H4 (cell line): ENCODE measurements around the gene NBPF1. TPM values are rescaled to one million over a fixed set of nuclear protein-coding genes. Genes with fewer than 3 reads are reported as not detected.
A peak's percentile ranks its signal among the peaks of the same experiment; 100 is the strongest.
"Not testable (repeated sequence)": the region's sequence is repeated elsewhere in the genome, so short reads cannot be mapped to it uniquely, and the experiment has no call there.

Source experiments
- DNase-seq: peaks from one replicate; pipeline ENCODE4 v3.0.0-alpha.2; 2015; ENCODE audit warnings: low spot score
- total RNA-seq: library from RNA; depleted of rRNA; stranded (reverse); fragments of >200 nt; shearing (Covaris generic); gene quantifications from 2 replicates; pipeline ENCODE4 v1.2.3, GENCODE V29; 2014

NBPF1 gene
- total RNA-seq, 1 experiment from 2014 or later: 20.9 TPM

DNA sequence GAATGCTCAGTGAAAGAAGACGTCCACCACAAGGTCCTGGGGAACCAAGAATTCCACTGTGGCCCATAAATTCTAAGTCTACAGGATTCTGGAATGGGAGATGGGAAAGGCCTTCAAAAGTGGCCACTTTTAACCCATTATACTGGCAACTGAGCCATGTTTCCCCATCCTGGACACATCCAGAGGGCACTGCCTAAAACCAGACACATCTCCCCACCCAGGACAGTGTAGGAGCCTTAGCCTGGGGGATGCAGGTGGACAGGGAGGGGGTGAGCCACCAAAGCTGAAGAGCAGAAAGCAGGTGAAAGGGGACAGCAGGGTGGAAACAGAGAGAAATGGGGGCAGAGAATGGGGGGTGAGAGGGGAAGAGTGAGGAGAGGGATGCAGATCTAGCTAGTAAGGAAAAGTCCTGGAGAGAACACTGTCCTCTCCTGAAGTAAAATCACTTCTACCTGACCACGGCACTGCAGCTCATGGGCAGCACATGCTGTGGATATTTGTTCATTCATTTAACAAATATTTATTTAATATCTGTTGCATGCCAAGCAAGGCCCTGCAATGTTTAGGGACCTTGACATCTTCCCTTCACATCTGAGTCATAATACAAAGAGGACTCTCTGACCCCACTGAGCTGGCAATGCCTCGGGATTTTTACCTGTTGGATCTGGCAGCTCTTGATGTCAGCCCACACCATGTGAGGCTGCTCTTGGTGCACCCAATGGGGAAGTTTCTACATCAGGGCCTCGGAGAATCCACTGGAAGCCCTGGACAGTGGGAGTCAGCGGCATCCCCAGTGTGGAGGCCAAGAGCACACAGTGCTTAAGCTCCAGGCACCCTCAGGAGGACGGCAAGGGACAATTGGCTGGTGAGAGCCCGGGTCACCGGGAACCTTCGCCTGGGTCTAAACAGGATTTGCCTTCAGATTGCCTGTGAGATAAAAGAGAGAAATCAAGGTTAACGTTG is 5.2 kb downstream of the NBPF1 start:
- DNase-seq: not testable (repeated sequence)

DNA sequence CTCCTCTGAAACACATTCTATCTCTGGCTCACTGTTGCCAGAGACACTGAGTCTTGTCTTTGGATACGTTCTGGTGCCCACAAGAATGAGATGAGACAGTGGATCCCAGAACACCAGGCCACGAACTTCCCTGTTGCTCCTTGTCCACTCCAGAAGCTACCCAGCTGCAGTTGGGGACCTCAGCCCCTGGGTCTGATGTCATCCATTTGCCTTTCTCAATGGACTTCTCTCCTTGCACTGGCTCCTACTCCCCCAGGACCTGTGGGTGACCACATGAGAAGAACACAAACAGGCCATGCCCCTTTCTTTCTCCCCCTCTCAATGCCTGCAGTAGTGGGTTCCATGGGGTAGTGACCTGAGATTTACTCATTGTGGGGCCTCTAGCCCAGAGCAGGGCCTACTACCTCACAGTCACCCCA is 5.9 kb downstream of the NBPF1 start:
- no peak for DNase-seq

DNA sequence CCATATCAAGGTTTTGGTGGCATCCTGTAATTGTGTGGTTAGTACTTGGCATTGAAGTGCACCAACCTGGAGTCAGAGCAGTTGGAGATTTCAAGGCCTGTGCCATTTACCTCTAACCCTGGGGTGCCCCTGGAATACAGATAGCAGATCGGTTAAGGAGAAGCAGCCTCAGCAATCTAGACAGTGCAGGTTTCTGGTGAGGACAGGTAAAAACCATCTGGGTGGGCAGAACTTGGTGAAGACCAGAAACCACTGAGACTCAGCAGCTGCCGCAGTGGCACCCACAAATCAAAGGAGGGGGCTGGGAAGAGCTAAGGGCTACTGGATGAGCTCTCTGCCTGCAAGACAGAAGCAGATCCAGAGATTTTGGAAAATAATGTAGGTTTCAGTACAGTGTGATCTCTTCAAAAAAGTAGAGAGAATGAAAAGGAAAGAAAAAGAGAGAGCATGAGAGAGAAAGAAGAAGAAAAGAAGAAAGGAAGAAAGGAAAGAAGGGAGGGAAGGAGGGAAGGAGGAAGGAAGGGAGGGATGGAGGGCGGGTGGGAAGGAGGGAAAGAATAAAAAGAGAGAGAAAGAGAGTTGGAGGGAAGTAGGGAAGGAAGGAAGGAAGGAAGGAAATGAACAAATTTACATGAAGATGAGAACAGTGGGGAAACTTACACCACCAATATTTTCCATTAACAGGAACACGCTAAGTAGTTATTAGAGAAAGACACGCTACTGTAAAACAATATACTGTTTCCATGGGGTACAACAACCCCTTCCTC is 6.5 kb downstream of the NBPF1 start:
- DNase-seq: not testable (repeated sequence)

DNA sequence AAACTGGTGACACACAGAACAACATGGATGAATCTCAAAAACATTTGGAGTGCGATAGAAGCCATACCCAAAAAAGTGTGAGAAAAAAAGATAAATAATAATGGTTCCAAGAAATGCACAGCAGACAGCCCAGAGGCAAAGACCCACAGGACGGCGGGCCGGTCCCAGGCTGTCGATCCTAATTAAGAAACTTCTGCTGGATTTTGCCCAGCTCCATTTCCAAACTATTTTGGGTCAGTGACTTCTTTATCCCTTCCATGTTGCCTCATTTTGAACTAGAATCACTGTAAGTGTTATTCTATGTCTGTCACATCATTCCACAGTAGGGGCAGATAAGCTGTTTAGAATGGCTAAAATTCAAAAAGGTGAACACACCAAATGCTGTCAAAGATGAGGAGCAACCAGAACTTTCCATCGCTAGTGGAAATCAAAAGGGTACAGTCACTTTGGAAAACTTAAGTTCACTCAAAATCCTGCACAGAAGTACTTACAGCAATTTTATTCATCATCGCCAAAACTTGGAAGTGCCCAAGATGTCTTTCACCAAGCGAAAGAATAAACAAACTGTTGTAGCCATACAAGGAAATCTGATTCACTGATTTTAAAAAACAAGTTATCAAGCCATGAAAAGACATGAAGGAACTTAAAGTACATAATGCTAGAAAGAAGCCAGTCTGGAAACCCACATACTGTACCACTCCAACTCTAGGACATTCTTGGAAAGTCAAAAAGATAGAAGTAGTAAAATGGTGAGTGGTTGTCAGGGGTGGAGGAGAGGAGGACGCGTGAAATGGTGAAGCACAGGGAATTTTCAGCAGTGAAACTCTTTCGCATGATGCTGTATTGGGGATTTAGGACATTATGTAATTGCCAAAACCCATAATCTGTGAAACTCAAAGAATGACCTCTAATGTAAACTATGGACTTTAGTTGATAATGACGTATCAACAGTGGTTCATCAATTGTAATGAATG is 7.5 kb downstream of the NBPF1 start:
- no peak for DNase-seq

DNA sequence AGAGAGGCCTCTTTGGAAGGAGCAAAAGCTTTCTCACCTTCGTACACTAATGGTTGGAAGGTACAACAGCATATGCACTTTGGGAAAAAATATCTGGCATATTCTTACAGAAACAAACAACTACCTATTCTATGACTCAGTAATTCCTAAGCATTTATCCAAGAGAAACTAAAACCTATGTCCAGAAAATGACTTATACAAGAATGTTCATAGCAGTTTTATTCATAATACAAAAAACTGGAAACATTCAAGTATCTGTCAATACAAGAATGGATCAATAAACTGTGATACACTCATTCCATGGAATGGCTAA is 8.2 kb downstream of the NBPF1 start:
- DNase-seq: no peak

DNA sequence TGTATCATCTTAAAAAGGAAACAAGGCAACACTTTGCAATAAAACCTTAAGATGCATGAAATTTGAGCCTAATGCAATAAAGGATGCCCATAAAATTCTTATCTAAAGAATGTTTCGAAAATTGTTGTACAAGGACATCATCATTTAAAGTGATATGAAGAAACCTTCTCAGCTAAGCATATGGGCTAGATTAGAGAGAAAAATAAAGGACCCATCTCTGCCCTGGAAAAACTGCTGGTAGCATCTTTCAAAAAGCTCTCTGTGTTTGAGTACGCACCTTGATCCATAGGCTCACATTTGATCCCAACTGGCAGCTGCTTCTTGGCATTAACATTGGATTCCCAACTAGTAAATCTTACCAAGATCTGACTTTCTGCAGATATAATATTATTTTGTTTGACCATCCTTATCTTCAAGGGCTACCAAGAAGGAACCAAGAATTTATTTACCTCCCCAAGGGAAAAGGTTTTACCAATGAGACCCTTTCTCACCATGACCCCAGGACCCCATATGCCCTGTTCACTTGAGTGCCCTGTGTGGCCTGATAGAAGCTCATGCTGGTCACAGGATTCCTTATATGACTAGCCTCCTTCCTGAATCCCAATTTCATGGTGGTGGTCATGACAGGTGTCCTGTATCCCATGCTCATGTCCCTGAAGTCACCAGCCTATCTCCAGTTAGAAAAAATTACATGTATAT is 8.7 kb downstream of the NBPF1 start:
- peak; percentile 8 for DNase-seq

DNA sequence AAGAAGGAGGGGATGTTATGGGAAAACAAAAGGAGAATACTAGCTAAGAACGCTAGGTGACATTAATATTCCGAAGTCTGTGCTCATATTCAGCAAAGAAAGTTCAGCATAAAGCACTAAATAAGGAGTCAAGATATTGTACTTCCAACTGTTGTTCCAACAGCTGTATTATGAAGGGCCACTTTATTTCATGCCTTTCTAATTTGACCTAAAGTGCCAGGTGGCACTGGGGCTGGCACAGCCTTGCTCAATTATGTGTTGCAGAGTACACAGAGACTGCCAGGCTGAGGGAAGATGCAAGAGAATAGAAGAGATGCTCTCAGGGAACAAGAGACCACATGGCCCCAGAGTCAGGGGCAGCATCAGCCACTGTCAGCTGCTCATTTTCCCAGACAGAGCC is 9.7 kb downstream of the NBPF1 start:
- not testable (repeated sequence) for DNase-seq

DNA sequence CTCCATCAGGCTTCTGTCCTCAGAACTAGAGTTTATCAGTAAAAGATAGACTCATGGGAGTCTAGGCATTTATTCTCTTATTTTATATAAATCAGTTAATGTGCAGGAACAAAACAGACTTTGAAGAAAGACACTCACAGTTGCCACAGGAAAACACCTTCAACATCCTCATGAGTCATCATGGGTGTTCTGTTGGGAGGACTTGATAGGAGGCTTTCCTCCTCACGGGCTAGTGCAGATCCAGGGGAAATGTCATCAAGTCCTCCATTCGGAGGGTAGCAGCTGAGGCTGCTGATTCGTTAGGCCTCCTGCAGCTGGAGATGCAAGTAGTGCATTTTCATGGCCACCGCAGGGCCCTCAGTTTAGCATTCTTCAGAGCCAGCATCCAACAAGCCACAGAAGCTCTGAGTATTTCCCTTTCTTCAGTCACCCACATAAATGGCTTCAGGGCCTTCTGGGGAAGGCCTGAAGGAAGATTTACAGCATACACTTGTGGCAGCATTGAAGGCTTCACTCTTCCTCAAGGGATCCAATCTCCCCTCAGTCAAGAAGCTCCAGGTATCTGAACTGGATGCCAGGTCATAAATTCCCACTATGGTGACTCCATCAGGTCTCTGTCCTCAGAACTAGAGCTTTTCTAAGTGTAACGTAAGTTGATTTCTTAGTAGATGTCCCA is 10.9 kb downstream of the NBPF1 start:
- not testable (repeated sequence) for DNase-seq

DNA sequence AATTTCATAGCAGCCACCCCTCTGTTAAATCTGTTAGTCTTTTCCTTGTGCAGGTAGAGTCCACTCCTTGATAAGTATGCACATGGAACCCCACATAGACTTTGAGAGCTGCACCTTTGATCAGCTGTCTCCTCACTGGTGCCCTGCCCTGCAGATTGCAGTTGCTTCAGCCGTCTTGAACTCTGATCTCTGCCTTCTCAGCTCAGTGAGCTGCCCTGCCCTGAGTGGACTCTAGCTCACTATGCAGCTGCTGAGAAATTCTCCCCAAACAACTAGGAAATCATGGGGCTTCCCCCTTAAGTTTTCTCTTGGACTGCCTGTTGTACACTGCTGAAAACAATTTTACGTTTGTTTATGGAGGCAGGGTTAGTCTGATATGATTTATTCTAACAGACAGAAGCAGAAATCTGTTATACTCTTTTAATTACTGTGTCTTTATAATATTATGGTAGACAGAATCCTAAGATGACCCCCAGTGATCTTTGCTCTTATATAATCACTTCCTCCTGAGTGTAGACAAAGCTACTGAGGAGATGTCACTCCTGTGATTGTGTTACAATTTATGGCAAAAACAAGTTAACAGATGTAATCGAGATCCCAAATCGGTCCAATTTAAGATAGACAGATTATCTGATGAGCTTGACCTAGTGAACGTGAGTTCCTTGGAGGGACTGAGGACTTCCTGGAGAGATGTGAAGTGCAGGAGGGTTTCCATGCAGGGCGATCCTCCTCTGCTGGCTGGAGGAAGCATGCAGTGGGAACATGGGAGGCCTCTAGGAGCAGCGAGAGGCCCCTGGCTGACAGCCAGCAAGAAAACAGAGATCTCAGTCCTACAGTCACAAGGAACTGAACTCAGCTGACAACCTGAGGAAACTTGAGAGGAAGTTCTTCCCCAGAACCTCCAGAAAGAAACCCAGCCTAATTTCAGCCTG is 12.2 kb downstream of the NBPF1 start:
- not testable (repeated sequence) for DNase-seq

DNA sequence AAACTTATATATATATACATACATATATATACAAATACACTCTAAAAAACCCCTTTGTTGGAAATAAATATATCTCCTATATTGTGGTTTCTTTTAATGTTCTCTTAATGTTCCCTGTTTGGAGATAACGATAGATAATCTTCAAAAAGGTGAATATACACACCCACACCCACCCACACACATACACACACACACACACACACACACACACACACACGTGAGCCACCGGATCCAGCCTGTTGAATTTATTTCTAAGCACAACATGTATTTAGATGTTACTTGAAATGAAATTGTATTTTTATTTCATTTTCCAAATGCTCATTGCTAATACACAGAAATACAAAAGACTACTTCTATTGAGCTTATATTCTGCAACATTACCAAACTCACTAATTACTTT is 14.0 kb downstream of the NBPF1 start:
- not testable (repeated sequence) for DNase-seq

DNA sequence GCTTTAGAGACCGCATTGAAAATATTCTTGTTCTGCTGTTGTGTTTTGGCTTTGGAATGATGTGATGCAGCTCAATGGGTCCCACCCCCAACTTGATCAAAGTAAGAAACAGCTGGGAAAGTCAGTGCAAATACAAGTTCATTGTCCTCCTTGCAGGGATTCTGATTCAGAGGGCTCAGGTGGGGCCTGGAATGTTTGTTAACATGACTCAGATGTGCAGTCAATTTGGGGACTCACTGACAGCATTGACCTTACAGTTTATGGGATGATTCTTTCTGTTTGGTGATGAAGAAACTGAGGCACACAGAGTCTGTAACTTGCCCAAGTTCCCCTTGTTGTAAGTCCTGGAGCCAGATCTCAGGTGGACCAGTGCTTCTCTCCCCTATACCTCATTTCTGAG is 18.1 kb downstream of the NBPF1 start:
- not testable (repeated sequence) for DNase-seq

DNA sequence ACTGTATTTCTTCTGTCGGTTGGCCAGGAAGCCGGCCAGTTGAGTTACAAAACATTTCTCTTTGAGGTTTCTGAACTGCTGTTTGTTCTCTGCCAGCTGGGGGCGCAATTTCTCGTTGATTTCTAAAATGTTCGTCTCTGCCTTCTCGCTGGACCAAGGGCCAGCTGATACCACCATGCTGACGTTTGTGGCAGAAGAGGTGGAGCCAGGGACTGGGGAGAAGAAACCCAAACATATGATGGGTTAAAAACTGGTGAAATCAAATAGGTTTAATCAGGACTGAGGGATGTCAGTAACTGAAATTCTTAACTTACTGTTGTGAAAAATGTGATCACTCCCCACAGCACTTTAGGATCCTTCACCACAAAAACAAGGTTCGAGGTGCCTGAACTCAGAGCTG is 21.5 kb downstream of the NBPF1 start:
- not testable (repeated sequence) for DNase-seq

DNA sequence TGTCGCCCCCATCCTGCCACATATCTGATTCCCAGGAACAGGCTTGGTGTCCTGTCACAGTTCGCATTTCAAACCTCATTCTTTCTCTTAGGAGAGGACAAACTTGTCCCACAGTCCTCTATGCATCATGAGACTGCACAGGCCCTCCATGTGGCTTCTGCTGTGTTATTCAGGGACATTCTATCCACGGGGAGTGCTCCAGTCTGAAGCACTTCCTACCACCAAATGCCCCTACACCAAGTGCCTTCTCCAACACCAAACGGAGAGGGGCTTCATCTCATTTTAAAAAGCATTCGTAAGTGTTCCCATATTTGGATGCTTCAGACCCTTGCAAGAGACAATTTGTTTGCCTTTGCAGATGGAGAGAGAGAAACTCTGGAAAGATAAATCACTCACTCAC is 25.3 kb downstream of the NBPF1 start:
- not testable (repeated sequence) for DNase-seq

DNA sequence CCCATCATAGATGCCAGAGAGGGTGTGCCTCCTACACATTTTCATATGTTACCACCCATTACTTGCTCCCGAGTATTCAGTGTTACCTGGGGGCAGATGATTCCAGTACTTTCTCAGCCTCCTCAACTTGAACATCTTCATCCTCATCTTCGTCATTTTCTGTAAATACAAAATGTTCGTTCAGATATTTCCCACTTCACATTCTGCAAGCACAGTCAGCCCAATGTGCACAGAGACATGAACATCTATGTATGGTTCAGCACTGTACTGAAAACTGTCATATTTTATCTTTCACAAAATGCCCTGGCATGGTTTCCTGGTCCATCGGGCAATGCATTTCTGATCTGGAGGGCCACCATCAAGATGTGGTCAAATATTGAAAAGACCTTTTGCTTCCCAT is 25.7 kb downstream of the NBPF1 start:
- DNase-seq: not testable (repeated sequence)

DNA sequence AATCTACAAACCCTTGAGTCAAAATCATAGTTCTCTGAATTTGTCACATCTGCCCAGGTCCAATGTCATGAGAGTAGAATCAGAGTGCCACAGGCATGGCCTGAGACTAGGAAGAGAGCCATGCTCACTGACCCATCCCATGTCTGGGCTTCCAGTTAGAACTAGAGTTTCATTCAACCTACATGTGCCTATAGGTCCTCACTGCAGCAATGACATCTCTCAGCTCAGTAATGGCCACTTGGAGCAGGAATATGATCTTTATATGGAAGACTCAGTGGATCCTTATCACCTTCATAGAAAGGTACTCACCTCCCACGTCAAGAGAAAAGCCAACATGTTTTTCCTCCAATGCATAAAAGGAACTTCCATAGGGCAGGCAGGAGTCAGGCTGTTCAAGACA is 48.0 kb downstream of the NBPF1 start:
- DNase-seq: not testable (repeated sequence)

DNA sequence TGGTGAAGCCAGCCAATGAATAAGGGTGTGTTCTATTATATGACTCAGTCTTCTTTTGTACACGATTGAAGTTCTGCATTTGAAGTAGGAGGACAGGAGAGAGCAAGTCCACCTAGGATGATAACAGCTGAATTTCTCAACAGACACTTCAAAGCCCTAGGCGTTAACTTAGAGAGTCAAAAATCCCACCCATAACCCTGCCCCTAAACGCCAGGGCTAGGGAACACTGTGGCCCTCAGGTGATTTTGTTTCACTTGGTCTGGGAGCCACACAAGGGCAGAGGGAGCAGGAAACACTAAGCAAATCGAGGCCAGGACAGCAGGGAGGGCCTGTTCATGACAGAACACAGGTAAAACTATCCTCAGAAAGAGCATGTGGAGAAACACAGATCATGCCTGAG is 52.3 kb downstream of the NBPF1 start:
- not testable (repeated sequence) for DNase-seq

DNA sequence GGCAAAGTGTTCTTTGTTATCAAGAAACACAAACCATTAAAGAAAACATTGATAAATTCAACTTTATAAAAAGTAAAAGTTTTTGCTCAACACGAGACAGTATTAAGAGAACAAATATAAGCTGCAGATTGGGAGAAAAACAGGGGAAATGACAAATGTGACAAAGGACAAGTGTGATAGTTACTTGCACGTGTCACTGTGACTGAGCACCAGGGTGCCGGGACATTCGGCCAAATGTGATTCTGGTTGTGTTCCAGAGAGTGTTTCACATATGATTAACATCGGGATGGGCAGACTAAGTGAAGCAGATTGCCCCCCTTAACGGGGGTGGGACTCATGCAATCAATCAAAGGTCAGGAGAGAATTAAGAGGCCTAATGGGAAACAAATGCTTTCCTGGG is 52.9 kb downstream of the NBPF1 start:
- DNase-seq: not testable (repeated sequence)

DNA sequence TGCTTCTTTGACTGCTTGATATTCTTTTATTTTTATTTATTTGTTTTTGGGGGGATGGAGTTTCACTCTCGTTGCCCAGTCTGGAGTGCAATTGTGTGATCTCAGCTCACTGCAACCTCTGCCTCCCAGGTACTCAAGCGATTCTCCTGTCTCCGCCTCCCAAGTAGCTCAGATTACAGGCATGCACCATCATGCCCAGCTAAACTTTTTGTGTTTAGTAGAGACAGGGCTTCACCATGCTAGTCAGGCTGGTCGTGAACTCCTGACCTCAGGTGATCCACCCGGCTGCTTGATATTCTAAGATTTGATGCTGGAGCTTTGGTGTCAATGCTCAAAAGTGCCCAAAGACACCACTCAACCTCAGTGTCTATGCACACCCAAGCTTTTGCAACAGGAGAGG is 53.7 kb downstream of the NBPF1 start:
- not testable (repeated sequence) for DNase-seq

DNA sequence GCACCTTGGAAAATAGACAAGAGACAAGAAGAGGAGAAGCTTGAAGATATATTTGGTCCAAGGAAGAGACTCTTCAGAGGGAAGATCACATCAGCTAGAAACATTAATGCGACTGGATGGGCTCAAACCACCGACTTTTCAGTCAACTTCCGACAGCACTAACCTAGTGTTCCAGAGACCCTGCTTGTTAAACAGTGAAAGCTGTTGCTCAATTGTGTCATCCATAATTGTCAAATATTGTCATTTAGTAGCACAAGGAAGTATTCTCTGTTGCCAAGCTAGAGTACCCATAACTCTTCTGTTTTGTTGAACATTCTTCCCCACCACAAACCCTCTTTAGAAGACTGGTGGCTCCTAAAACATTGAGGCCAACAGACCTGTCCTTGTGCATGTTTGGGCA is 56.3 kb downstream of the NBPF1 start:
- DNase-seq: not testable (repeated sequence)
